OCI-LY7 (cell line): ENCODE measurements around the gene EXT2.

Experiments used
- EZH2phosphoT487 ChIP-seq: fragments of 200-600 bp; sonication (generic); IDR thresholded peaks from 2 replicates; pipeline ENCODE4 v1.6.1; 2018; ENCODE audit warnings: low read depth, borderline replicate concordance, mild to moderate bottlenecking, mixed run types, antibody characterized with exemption, low read length, moderate library complexity, mixed read lengths
- TF ChIP-seq, protein P1 (sequence below): fragments of 200-600 bp; sonication (generic); conservative IDR thresholded peaks from 2 replicates; pipeline ENCODE4 v1.5.1; 2014; ENCODE audit warnings: mild to moderate bottlenecking, antibody characterized with exemption, low read length, moderate library complexity, mixed read lengths

DNA sequence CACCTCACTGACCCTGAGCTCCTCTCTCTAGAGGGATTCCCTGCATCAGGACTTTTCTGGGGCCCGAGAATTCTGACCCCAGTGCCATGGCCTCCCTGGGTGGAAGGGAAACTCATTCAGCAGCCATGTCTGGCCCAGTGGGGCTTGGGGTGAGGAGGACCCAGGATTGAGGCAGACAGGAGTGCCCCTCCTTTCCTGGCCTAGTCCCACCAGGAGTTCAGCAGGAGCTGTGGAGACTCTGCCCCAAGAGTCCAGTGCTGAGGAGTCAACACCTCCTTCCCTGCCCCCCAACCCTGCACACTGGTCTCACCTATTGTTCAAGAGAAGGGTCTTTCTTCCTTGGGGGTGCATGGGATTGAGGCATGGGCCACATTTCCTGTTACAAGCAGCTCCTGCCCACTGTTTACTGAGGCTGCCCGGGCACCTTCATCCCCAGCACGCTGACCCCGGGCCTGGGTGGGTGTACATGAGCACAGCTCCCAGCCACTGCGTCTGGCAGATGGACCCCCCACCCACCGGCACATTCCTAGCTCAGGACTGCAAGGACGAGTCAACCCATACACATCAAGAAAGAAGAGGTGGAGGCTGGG is 180.6 kb downstream of the EXT2 start:
- TF ChIP-seq, protein P1, sequence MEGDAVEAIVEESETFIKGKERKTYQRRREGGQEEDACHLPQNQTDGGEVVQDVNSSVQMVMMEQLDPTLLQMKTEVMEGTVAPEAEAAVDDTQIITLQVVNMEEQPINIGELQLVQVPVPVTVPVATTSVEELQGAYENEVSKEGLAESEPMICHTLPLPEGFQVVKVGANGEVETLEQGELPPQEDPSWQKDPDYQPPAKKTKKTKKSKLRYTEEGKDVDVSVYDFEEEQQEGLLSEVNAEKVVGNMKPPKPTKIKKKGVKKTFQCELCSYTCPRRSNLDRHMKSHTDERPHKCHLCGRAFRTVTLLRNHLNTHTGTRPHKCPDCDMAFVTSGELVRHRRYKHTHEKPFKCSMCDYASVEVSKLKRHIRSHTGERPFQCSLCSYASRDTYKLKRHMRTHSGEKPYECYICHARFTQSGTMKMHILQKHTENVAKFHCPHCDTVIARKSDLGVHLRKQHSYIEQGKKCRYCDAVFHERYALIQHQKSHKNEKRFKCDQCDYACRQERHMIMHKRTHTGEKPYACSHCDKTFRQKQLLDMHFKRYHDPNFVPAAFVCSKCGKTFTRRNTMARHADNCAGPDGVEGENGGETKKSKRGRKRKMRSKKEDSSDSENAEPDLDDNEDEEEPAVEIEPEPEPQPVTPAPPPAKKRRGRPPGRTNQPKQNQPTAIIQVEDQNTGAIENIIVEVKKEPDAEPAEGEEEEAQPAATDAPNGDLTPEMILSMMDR, result no peak
- TF ChIP-seq EZH2phosphoT487, result no peak
